ENCODE measurements around the gene PDHA1. TPM values are rescaled to one million over a fixed set of nuclear protein-coding genes. Genes with fewer than 3 reads are reported as not detected.

PDHA1 gene
- total RNA-seq, 4 donors from 2014 or later = 62.5 to 87.2 (median 73.6) TPM

DNA sequence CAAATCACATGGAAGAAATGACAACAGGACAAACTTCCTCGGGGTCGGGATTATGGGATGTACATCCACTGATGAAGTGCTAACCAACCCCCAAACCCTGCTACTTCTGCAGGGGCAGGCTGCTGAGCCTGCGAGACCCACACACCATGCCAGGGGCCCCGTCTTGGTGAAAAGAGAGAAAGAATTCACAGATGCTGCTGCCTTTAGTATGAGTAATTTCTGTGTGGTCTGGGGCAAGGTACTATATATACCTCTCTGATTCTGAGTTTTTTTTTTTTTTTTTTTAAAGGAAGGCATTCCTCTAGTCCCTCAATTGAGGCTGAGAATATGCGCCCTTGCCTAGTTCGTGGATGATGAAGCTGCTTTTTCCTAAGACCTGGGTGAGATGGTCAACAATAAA, 24.8 kb downstream of the PDHA1 start:
- WGBS, 2 donors = 90 to 91% methylated on average over 6 of the region's 6 CpGs
- TF ChIP-seq POLR2A (IDR thresholded peaks at IDR 0.05) (no peak), CTCF (IDR thresholded peaks at IDR 0.05) (no peak)
- intact Hi-C loops (cut with DNase I; ENCODE audit: low total_unique reads) = no loop called here
- no peak for DNase-seq (ENCODE audit: low spot score in 2 of 2)
- H3K4me3 ChIP-seq (ENCODE audit: low read depth, poor library complexity, severe bottlenecking) = no peak overlapping the region

DNA sequence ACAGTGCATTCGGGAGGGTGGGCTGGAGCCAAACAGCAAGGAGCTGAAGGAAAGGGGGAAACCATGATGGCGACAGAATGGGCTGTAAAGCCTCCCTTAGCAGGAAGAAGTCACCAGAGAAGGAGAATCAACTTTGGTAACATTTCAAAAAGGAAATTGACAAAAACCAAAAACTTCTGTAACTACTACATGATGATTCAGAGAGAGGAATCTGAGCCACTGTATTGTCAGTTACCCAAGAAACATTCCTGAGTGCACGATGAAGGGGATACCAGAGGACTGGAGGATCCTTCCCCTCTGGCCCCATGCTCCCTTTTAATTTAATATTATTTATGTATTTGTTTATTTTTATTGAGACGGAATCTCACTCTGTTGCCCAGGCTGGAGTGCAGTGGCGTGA, 26.3 kb downstream of the PDHA1 start:
- WGBS, 2 donors = 74 to 78% methylated on average over 5 of the region's 5 CpGs
- DNase-seq (ENCODE audit: low spot score in 2 of 2) = peak in 1 of 2 donors; percentile 21
- TF ChIP-seq CTCF (IDR thresholded peaks at IDR 0.05) (no peak), POLR2A (IDR thresholded peaks at IDR 0.05) (no peak)
- intact Hi-C loops (cut with DNase I; ENCODE audit: low total_unique reads) = no loop called here
- no peak overlapping the region for H3K4me3 ChIP-seq (ENCODE audit: low read depth, poor library complexity, severe bottlenecking)

DNA sequence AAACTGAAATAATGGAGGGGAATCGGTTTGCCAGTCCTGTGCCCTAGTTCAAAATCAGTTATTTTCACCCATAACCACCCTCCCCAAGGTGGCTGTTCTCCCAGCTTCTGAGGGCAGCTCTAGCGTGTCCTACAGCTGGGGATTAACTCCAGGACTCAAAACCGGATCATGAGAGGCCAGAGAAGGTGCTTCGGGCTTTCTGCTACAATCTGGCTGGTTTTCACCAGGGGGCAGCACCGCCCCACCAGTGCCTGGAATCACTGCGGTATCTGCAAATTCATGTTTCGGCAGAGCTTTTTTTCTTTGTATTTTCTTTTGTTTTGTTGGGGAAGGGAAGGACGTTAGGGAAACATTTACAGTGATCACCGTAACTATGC, 28.4 kb downstream of the PDHA1 start:
- peak; percentile 24 to 86 for DNase-seq (ENCODE audit: low spot score in 2 of 2)
- no peak overlapping the region for H3K4me3 ChIP-seq (ENCODE audit: low read depth, poor library complexity, severe bottlenecking)
- WGBS, 2 donors = 2 to 17% methylated on average over 9 of the region's 9 CpGs
- TF ChIP-seq CTCF (IDR thresholded peaks at IDR 0.05) (no peak), POLR2A (IDR thresholded peaks at IDR 0.05) (no peak)
- intact Hi-C loops (cut with DNase I; ENCODE audit: low total_unique reads) = no loop called here

DNA sequence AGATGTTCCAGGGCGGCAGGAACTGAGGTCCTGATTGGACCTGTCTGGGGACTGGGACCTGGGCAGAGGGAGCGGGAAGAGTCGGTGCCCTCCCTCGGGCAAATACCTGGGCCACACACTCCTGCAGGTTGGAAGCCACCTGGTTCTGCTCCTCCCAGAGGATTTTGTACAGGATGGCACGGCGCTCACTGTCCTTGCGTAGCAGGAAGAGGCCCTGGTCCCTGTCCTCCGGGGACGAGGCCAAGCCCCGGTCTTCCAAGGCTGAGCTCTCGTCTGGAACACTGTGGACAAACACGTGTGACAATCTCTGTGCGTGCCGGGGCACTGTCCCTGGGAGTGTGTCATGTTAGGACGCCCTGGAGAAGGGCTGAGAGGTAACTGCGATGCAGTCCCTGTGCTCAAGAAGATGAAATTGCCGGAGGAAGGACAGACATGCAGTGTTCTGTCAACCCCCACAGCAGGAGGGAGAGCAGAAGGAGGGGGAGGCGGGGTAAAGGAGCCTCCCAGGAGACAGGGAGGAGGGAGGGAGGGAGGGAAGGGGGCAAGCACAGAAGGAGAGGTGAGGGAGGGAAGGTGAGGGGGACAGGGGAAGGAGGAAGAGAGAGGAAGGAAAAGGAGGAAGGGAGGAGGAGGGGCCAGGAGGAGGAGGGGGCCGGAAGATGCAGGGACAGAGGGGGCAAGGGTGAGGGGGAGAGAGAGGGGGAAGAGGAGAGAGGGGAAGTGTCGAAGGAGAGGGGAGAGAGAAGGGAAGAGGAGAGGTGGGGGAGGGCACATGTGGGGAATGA, 29.0 kb downstream of the PDHA1 start:
- no peak for TF ChIP-seq CTCF (IDR thresholded peaks at IDR 0.05)
- no peak overlapping the region for H3K4me3 ChIP-seq (ENCODE audit: low read depth, poor library complexity, severe bottlenecking)
- peak; percentile 12 to 83 for DNase-seq (ENCODE audit: low spot score in 2 of 2)
- 5 to 20% methylated on average over 12 to 19 of the region's 20 CpGs for WGBS, 2 donors
- intact Hi-C loops (cut with DNase I; ENCODE audit: low total_unique reads) = no loop called here

DNA sequence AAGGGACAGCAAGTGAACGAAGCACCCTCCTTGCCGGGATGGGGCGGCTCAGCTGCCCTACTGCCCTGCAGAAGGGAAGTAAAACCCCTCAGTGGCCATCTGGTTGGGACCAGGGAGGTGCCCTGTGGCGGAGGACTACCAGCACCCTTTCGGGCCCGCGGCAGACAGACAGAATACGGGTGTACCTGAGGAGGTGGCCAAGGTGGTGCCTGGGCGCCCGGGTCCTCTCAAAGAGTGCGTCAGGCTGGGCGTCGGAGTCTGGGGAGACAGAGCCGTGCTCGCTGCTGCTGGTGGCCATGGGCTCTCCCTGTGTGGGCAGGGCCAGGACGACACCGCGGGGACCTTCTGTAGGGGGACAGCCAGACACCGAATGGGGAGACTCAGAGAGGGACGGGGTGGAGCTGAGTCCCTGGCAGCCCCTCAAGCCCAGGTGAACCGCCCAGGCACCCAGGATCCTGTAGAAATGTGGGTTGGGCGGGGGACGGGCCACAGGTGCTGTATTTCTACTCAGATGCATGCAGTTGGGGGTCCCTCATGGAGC, 29.7 kb downstream of the PDHA1 start:
- H3K4me3 ChIP-seq (ENCODE audit: low read depth, poor library complexity, severe bottlenecking) = no peak overlapping the region
- peak in 1 of 2 donors; percentile 66 for DNase-seq (ENCODE audit: low spot score in 2 of 2)
- TF ChIP-seq CTCF (IDR thresholded peaks at IDR 0.05) = no peak
- no peak for TF ChIP-seq POLR2A (IDR thresholded peaks at IDR 0.05)
- intact Hi-C loops (cut with DNase I; ENCODE audit: low total_unique reads) = no loop called here
- 39 to 47% methylated on average over 9 to 15 of the region's 23 CpGs for WGBS, 2 donors

Data from lower leg skin (tissue), 4 donors.